Lung (tissue), 12 donors: ENCODE results near the gene HSD17B11. TPM values are rescaled to one million over a fixed set of nuclear protein-coding genes. Genes with fewer than 3 reads are reported as not detected.

Source experiments
- ATAC-seq: fragments of 200-7000 bp; cut with Tn5 transposase; one replicate; pipeline ENCODE4 v1.9.1; 2020; ENCODE audit warnings: moderate number of reproducible peaks; ENCODE audit not compliant: insufficient read depth, low FRiP score
- DNase-seq, 3 donors: peaks; one replicate each; pipeline ENCODE4 v3.0.0-alpha.2; 2013 to 2017
- H3K27ac ChIP-seq, 2 donors: one replicate each; pipeline ENCODE4 v1.5.1; 2013; ENCODE audit warnings: mild to moderate bottlenecking in 2 of 2, moderate library complexity in 2 of 2, control low read depth in 1 of 2, inconsistent platforms in 1 of 2, low read depth in 1 of 2, low read length in 1 of 2
- H3K27me3 ChIP-seq, 3 donors: one replicate each; pipeline ENCODE4 v1.5.1; 2013; ENCODE audit warnings: low read length in 2 of 3; ENCODE audit not compliant: control insufficient read depth in 3 of 3, insufficient read depth in 3 of 3
- H3K36me3 ChIP-seq, 4 donors: one replicate each; pipeline ENCODE4 v1.5.1; 2013; ENCODE audit warnings: low read length in 4 of 4, mild to moderate bottlenecking in 1 of 4, moderate library complexity in 1 of 4; ENCODE audit not compliant: control insufficient read depth in 4 of 4, insufficient read depth in 4 of 4
- H3K4me1 ChIP-seq, 5 donors: one replicate each; pipeline ENCODE4 v1.5.1; 2013; ENCODE audit warnings: low read length in 5 of 5, mild to moderate bottlenecking in 2 of 5, moderate library complexity in 1 of 5; ENCODE audit not compliant: control insufficient read depth in 5 of 5, insufficient read depth in 5 of 5
- H3K4me3 ChIP-seq: one replicate; pipeline ENCODE4 v1.5.1; 2013; ENCODE audit warnings: mild to moderate bottlenecking, control low read depth, moderate library complexity
- H3K9ac ChIP-seq, 2 donors: one replicate each; pipeline ENCODE4 v1.5.1; 2013; ENCODE audit warnings: low read length in 2 of 2, control low read depth in 1 of 2; ENCODE audit not compliant: insufficient read depth in 1 of 2
- H3K9me3 ChIP-seq, 4 donors: one replicate each; pipeline ENCODE4 v1.5.1; 2013; ENCODE audit warnings: low read length in 3 of 4, mild to moderate bottlenecking in 1 of 4, moderate library complexity in 1 of 4; ENCODE audit not compliant: control insufficient read depth in 4 of 4, insufficient read depth in 3 of 4
- WGBS, 2 donors: extraction: QIAGEN DNeasy Blood & Tissue Kit; methylation state at CpG; one replicate each; pipeline ENCODE4 v1.1.7; 2013; 5-methylcytosine and 5-hydroxymethylcytosine counted together
- polyA plus RNA-seq, 2 donors: library from polyadenylated mRNA; stranded (reverse); fragments of 200-250 nt; gene quantifications; one replicate each; pipeline ENCODE4 v1.2.1, GENCODE V29; 2013
- total RNA-seq, 2 donors: library from RNA; depleted of rRNA in 1 of 2; stranded (reverse); fragments of >200 nt in 1 of 2; gene quantifications; one replicate each; pipeline ENCODE4 v1.2.1, GENCODE V29; 2014 to 2021
- TF ChIP-seq, protein P1 (sequence below): IDR thresholded peaks from 2 replicates; pipeline ENCODE4 v1.5.1; 2012; ENCODE audit warnings: mild to moderate bottlenecking; ENCODE audit errors: control extremely low read depth, extremely low read depth
- donor health status: control.
- donor health status: control.
- donor health status: Bipolar disorder and iron deficiency.
- donor health status: healthy.
- donor health status: DM: yes; HTN: yes; CAD: no.

The HSD17B11 gene
- total and polyA plus RNA-seq, 4 donors: 43.0 to 109 (median 55.4) TPM

DNA sequence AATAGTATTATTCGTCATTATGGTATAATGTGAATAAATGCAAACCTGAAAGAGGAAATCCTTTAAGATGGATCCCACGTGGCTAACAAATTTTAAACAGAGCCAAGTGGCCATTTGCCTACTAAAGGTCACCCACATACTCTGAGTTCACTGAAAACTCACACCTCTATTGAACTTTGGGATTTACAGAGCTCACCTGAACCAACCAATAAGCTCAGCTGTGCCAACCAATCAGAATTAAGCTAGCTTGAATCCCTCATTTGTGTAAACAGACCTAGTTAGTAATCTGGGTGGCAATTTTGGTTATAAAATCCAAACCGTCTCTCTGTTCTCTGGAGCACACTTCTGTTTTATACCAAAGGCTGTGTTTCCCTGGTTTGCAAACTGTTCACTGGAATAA, 26.0 kb upstream of the HSD17B11 start:
- 77 to 81% methylated on average over 3 of the region's 3 CpGs for WGBS, 2 donors
- Histone ChIP-seq H3K9me3 (peaks cover 0 to 4% (median under 1%) of the 10 kb centered on the region in 4 donors), H3K36me3 (no peaks in the 10 kb centered on the region), H3K4me3 (no peak overlapping the region), H3K27ac (no peak overlapping the region), H3K4me1 (peaks cover 0 to 4% (median 0%) of the 10 kb centered on the region in 5 donors), H3K9ac (no peak overlapping the region), H3K27me3 (no peaks in the 10 kb centered on the region)
- ATAC-seq (no peak), DNase-seq (no peak)
- TF ChIP-seq, protein P1, sequence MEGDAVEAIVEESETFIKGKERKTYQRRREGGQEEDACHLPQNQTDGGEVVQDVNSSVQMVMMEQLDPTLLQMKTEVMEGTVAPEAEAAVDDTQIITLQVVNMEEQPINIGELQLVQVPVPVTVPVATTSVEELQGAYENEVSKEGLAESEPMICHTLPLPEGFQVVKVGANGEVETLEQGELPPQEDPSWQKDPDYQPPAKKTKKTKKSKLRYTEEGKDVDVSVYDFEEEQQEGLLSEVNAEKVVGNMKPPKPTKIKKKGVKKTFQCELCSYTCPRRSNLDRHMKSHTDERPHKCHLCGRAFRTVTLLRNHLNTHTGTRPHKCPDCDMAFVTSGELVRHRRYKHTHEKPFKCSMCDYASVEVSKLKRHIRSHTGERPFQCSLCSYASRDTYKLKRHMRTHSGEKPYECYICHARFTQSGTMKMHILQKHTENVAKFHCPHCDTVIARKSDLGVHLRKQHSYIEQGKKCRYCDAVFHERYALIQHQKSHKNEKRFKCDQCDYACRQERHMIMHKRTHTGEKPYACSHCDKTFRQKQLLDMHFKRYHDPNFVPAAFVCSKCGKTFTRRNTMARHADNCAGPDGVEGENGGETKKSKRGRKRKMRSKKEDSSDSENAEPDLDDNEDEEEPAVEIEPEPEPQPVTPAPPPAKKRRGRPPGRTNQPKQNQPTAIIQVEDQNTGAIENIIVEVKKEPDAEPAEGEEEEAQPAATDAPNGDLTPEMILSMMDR: no peak

DNA sequence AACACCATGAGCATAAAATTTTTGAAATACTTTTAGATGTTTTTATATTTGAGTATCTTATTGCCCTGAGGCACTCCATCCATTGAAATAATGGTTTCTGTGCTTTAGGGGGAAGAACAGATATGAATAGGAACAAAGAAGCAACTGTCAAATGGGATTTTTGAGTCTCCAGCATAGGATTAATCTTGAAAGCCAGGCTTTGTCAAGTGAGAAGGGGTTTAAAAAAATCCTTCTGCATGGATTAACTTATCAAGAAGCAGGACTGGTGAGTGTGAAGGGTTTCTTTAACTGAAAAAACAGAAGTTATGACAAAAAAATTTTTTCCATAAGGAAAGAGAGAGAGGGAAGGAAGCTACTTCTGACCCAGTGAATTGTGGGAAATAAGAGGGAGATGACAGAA, 23.8 kb upstream of the HSD17B11 start:
- Histone ChIP-seq H3K36me3 (no peaks in the 10 kb centered on the region), H3K9ac (no peak overlapping the region), H3K27me3 (no peaks in the 10 kb centered on the region), H3K4me3 (no peak overlapping the region), H3K27ac (no peak overlapping the region), H3K4me1 (peaks cover 0 to 6% (median 0%) of the 10 kb centered on the region in 5 donors), H3K9me3 (peaks cover 0 to 4% (median under 1%) of the 10 kb centered on the region in 4 donors)
- TF ChIP-seq, protein P1: no peak
- DNase-seq (no peak), ATAC-seq (no peak)

DNA sequence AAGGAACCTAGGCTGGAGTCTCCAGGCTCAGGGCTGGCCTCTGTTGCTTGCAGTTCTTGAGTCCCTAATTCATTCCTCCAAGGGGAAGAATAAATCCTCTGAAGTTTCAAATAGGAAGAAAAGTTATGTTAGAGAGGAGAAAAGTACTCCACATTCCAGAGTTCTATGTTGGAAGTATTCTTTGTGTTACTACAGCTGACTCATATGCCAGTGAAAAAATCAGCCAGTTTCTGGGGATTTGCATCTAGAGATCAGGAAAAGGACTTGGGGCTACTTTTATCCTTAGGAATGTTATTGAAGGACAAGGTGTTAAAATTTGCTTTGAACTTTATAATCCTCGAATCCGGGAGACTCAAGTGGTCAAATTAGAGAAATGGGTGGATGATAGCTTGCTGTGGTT, 19.7 kb upstream of the HSD17B11 start:
- TF ChIP-seq, protein P1: no peak
- Histone ChIP-seq H3K36me3 (no peaks in the 10 kb centered on the region), H3K4me3 (no peak overlapping the region), H3K27ac (no peak overlapping the region), H3K27me3 (no peaks in the 10 kb centered on the region), H3K9me3 (peaks cover 0 to 4% (median under 1%) of the 10 kb centered on the region in 4 donors), H3K9ac (no peak overlapping the region), H3K4me1 (peaks cover 0 to 17% (median 0%) of the 10 kb centered on the region in 5 donors)
- ATAC-seq (no peak), DNase-seq (no peak)
- WGBS, 2 donors: 81 to 88% methylated on average over 2 of the region's 2 CpGs

DNA sequence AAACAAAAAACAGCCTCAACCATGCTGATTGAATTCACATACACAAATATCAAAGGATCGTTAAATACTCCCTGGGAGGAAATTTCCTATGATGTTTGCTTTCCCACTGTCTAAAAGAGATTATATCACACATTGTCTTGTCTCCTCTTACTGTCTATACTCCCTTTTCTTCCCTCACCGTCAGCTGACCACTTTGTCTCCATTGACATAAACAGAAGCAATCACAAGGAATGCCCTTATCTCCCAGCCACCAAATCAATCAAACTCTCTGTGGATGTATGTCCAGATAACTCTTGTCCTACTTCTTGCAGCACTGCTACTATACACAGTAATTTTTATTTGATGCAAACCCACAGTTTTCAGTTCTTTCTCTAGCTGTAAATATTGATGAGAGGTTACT, 19.2 kb upstream of the HSD17B11 start:
- Histone ChIP-seq H3K36me3 (no peaks in the 10 kb centered on the region), H3K27ac (no peak overlapping the region), H3K27me3 (no peaks in the 10 kb centered on the region), H3K4me1 (peaks cover 0 to 17% (median 0%) of the 10 kb centered on the region in 5 donors), H3K9ac (no peak overlapping the region), H3K9me3 (peaks cover 0 to 4% (median under 1%) of the 10 kb centered on the region in 4 donors), H3K4me3 (no peak overlapping the region)
- TF ChIP-seq, protein P1: no peak
- DNase-seq (peak in 2 of 3 donors; percentile 26 to 48), ATAC-seq (no peak)
- 43 to 64% methylated on average over 2 of the region's 2 CpGs for WGBS, 2 donors
